ENCODE results near the gene ASB15.

- TF ChIP-seq CTCF (IDR thresholded peaks at IDR 0.05) (no peak), SIN3A (IDR thresholded peaks at IDR 0.05; ENCODE audit: borderline replicate concordance, insufficient read depth, low read depth, low read length) (no peak), POLR2AphosphoS5 (IDR thresholded peaks at IDR 0.05; ENCODE audit: low read depth, low read length) (no peak), REST (IDR thresholded peaks at IDR 0.05; ENCODE audit: insufficient read depth in 1 of 2, low read depth in 2 of 2, low read length in 1 of 2) (no peak), TCF7L2 (IDR thresholded peaks at IDR 0.05; ENCODE audit: low read depth, low read length) (no peak)
These were observed 35.6 kb downstream of the ASB15 start for GRCh38 chr7:123637203-123637602.

Measured in Panc1 (cell line).